ENCODE measurements around the gene WDR18.

The WDR18 gene

GRCh38 chr19:943551-944170, 40.5 kb upstream of the WDR18 start:
- Histone ChIP-seq H3K36me3 (peaks cover 49% of the 10 kb centered on the region), H3K9me3 (no peaks in the 10 kb centered on the region), H3K27me3 (no peaks in the 10 kb centered on the region), H3K4me1 (ENCODE audit: control insufficient read depth in 1 of 2, insufficient read depth in 1 of 2, low read depth in 1 of 2, low read length in 1 of 2) (peaks cover 22 to 56% of the 10 kb centered on the region in 2 experiments), H3K27ac (no peak overlapping the region), H3K4me3 (ENCODE audit: low read depth in 1 of 2, low read length in 1 of 2) (no peak overlapping the region)
- TF ChIP-seq, protein P1, sequence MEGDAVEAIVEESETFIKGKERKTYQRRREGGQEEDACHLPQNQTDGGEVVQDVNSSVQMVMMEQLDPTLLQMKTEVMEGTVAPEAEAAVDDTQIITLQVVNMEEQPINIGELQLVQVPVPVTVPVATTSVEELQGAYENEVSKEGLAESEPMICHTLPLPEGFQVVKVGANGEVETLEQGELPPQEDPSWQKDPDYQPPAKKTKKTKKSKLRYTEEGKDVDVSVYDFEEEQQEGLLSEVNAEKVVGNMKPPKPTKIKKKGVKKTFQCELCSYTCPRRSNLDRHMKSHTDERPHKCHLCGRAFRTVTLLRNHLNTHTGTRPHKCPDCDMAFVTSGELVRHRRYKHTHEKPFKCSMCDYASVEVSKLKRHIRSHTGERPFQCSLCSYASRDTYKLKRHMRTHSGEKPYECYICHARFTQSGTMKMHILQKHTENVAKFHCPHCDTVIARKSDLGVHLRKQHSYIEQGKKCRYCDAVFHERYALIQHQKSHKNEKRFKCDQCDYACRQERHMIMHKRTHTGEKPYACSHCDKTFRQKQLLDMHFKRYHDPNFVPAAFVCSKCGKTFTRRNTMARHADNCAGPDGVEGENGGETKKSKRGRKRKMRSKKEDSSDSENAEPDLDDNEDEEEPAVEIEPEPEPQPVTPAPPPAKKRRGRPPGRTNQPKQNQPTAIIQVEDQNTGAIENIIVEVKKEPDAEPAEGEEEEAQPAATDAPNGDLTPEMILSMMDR (IDR thresholded peaks at IDR 0.05): no peak

DNA sequence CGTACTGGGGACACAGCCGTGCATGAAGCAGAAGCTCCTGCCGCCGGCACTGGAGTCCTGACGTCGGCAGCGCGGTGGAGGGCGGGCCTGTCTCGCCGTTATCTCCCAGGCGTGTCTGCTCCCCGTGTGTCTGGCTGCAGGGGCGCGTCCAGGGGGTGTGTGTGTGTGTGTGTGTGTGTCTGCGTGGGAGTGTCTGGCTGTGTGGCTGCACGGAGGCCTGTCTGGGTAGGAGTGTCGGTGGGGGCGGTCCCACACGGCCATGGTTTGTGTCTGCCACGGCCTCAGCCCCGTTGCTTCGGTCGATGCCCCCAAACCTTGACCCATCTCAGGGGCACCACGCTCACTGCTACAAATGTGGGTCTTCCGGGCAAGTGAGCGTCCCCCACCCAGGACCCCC, 40.0 kb upstream of the WDR18 start:
- Histone ChIP-seq H3K27me3 (no peaks in the 10 kb centered on the region), H3K36me3 (peaks cover 47% of the 10 kb centered on the region)

DNA sequence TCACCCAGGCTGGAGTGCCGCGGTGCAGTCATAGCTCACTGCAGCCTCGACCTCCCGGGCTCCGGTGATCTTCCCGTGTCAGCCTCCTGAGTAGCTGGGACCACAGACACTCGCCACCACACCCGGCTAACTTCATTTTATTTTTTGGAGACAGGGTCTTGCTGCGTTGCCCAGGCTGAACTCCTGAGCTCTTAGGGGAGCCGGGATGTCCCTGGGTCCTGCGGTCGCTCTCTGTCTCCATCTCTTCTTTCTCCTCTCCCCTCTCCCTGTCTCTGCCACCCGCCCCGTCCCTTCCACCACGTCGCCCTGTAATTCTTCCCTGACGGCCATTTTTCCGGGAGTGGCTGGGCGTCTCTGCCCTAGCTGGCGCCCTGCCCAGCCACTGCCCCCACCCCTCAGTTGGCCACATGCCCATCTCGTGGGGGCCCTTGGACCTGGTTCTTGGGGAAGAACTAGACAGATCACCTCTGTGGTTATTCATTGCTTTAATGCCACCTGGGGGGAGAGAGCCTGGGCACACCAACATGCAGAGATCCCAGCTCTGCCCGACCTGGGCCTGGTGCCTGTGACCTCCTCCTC, 39.4 kb upstream of the WDR18 start:
- Histone ChIP-seq H3K27me3 (no peaks in the 10 kb centered on the region), H3K27ac (no peak overlapping the region)

More for the DNA sequence above, 40.0 kb upstream of the WDR18 start:
- H3K4me3 ChIP-seq (ENCODE audit: low read depth in 1 of 2, low read length in 1 of 2): no peak overlapping the region
- TF ChIP-seq, protein P1 (IDR thresholded peaks at IDR 0.05): no peak
- H3K27ac ChIP-seq: no peak overlapping the region
- no peaks in the 10 kb centered on the region for H3K9me3 ChIP-seq
- peaks cover 21 to 55% of the 10 kb centered on the region in 2 experiments for H3K4me1 ChIP-seq (ENCODE audit: control insufficient read depth in 1 of 2, insufficient read depth in 1 of 2, low read depth in 1 of 2, low read length in 1 of 2)

GRCh38 chr19:945401-946252, 38.5 kb upstream of the WDR18 start:
- no peaks in the 10 kb centered on the region for H3K27me3 ChIP-seq
- no peak overlapping the region for H3K4me3 ChIP-seq (ENCODE audit: low read depth in 1 of 2, low read length in 1 of 2)
- H3K4me1 ChIP-seq (ENCODE audit: control insufficient read depth in 1 of 2, insufficient read depth in 1 of 2, low read depth in 1 of 2, low read length in 1 of 2): peaks cover 21 to 45% of the 10 kb centered on the region in 2 experiments
- H3K27ac ChIP-seq: no peak overlapping the region
- TF ChIP-seq, protein P1 (IDR thresholded peaks at IDR 0.05): no peak
- H3K36me3 ChIP-seq: peaks cover 37% of the 10 kb centered on the region
- H3K9me3 ChIP-seq: no peaks in the 10 kb centered on the region

More for the DNA sequence above, 39.4 kb upstream of the WDR18 start:
- H3K4me1 ChIP-seq (ENCODE audit: control insufficient read depth in 1 of 2, insufficient read depth in 1 of 2, low read depth in 1 of 2, low read length in 1 of 2): peaks cover 21 to 54% of the 10 kb centered on the region in 2 experiments
- TF ChIP-seq, protein P1 (IDR thresholded peaks at IDR 0.05): no peak
- H3K4me3 ChIP-seq (ENCODE audit: low read depth in 1 of 2, low read length in 1 of 2): no peak overlapping the region
- H3K36me3 ChIP-seq: peaks cover 41% of the 10 kb centered on the region
- H3K9me3 ChIP-seq: no peaks in the 10 kb centered on the region

- Histone ChIP-seq H3K4me1 (ENCODE audit: control insufficient read depth in 1 of 2, insufficient read depth in 1 of 2, low read depth in 1 of 2, low read length in 1 of 2) (peaks cover 22 to 30% of the 10 kb centered on the region in 2 experiments), H3K36me3 (peaks cover 33% of the 10 kb centered on the region), H3K27ac (peak overlapping the region; percentile 48), H3K27me3 (no peaks in the 10 kb centered on the region), H3K9me3 (no peaks in the 10 kb centered on the region), H3K4me3 (ENCODE audit: low read depth in 1 of 2, low read length in 1 of 2) (peak overlapping the region in 1 of 2 experiments; percentile 40)
- TF ChIP-seq, protein P1 (IDR thresholded peaks at IDR 0.05): no peak
These were observed 36.9 kb upstream of the WDR18 start for GRCh38 chr19:947090-947706.

Data from neutrophil (primary cell).